Activated CD8-positive, alpha-beta memory T cell treated with anti-CD3 and anti-CD28 coated beads for 4 hours (primary cell): ENCODE measurements around the gene APBB1IP.
A peak's percentile ranks its signal among the peaks of the same experiment; 100 is the strongest.
"Not testable (repeated sequence)": the region's sequence is repeated elsewhere in the genome, so short reads cannot be mapped to it uniquely, and the experiment has no call there.

Experiments used
- DNase-seq, 2 donors: peaks; one replicate each; pipeline ENCODE4 v3.0.0-alpha.2; 2020; ENCODE audit warnings: low read depth in 2 of 2

The APBB1IP gene

DNA sequence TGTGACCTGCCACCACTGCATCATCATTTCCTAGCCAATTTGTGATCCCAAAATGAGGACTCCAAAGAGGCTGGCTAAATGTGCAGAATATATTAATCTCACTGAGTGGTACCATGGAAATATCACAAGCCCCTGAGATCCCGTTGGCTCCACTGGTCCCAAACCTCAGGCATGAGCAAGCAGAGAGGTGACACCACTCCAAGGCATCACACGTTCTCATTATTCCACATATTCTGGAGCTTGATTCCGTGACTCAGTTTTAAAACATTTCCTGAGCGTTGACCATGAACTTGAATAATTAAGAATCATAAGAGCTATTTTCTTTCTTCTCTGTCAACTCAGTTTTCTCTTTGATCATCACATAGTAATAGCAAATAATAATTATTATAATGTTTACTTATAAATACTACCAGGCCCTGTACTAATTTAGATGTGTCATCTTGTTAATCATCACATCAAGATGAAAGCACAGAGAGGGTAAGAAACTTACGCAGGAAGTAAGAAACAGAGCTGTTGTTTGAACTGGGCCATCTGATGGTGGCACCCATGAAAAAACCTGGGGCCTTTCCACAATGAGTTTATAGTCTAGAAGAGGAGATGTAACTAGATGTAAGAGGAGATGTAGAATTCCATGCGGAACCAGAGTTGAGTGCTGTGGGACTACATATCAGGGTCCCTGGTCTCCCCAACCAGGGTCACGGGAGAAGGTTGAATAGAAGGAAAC is 3.5 kb downstream of the APBB1IP start:
- DNase-seq, result no peak

DNA sequence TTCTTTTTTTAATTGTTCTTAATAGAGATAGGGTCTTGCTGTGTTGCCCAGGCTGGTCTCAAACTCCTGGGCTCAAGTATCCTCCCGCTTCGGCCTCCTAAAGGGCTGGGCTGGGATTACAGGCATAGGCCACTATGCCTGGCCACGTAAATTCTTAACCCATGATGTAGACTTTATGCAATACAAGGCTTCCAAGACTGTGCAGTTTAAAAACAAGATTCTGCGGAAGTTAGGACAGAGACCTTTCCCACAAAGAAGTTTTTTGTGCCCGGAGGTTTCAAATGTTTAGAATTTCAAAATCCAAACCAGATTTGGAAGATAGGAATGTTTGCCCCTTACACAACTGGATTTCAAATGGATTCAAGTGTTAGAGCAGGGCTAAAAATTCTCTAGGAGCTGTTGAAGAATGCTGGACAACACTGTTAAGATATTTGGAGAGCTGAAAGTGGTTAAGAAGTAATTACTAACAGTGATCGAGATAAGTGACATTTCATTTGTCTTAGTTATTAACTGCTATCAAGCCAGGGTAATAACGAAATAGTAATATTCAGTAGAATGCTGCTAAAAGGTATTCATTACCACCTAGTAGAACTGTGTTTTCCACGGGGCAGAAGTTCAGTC is 7.4 kb downstream of the APBB1IP start:
- DNase-seq, result no peak

DNA sequence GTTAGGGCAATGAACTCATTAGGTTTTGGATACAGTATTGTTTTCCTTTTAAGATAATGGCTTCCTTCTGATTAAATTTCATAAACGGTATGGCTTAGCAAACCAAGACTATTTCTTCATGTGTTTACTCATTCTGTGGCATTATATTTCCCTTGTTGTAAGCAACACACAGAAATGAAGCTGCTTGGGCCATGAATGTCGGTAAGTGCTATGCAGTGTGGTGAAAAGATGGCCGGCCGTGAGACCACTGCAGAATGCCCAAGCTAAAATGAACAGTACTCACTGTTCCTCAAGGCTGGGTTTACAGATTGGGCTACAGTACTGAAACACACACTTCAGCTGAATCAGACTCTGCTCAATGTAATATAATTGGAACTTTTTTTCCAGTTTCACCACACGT is 8.1 kb downstream of the APBB1IP start:
- DNase-seq, result no peak

DNA sequence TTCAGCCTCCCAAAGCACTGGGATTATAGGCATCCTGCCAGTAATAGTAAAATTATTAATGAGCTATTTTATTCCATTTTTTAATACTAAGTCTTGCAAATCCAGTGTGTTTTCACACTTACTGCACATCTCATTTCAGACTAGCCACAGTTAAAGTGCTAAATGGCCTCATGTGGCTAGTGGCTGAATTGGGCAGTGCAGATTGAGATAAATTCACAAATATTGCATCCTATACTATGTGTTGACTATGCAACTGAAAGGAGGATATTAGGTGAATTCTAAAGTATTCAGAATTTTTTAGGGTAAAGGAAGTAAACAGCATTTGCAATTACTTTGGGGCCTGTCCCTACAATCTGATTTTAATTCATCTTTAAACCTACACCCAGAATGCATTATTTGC is 10.2 kb downstream of the APBB1IP start:
- no peak for DNase-seq

DNA sequence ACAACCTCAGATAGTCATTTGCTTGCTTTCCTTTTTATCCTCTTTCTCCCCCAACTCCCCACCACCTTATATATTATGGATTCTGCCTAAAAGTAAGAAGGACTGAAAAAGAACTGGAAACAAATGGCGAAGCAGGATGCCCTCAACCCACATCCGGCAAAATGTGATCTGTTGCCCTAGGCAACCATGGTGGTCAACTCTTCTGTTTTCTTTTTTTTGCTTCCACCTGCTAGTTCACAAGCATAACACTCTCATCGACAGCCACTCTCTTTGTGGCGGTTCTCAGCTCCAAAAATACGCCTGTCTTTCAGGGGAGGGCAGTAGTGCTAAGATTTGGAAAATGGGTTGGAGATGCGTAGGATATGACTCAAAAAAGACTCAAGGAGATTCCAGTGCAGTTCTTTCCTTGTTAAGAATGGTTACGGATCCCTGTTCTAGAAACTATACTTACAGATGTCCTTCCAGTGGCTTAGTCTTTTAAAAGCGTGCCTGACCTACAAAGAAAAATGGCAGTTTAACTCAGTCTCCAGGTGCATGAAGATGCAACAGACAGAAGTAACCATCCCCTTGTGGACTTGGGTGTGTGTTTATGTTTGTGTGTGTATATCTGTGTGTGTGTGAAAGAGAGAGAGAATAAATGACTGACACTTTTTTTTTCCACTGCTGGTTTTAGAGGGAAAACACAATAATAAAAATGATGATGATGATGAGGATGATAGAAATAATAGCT is 10.7 kb downstream of the APBB1IP start:
- DNase-seq, result peak; percentile 35 to 47

DNA sequence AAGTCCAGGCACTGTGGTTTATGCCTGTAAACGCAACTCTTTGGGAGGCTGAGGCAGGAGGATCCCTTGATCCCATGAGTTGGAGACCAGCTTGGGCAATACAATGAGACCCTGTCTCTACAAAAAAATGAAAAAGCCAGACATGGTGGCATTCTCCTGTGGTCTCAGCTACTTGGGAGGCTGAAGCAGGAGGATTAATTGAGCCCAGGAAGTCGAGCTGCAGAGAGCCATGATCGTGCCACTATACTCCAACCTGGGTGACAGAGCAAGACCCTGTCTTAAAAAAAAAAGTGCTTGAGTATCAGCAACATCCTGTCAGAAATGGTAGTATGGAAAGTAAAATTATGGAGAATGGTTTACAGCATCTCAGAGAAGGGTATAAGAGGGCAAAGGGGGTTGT is 11.6 kb downstream of the APBB1IP start:
- DNase-seq, result no peak

DNA sequence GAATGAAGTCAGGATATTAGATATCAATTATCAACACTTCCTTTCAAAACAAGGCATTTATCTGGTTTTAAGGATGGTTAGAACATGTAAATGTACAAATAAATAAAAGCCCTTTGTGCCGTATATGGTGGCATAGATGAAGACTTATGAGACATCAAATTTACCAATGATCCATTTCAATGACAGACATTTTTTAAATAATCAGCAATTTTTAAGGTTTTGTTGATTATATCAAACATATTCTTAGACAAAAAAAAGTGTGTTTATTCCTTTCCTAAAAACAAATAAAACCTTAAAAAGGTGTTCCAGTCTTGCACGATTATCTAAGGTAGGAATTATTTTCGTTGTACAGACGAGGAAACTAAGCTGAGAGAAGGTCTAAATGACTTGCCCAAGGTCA is 13.8 kb downstream of the APBB1IP start:
- no peak for DNase-seq

DNA sequence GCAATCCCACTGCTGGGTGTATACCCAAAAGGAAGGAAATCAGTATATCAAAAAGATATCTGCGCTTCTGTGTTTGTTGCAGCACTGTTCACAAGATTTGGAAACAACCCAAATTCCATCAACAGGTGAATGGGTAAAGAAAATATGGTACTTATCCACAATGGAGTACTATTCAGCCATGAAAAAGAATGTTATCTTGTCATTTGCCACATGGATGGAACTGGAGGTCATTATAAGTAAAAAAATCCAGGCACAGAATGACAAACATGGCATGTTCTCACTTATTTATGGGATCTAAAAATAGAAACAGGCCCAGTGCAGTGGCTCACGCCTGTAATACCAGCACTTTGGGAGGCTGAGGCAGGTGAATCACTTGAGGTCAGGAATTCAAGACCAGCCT is 15.7 kb downstream of the APBB1IP start:
- DNase-seq, result no peak

DNA sequence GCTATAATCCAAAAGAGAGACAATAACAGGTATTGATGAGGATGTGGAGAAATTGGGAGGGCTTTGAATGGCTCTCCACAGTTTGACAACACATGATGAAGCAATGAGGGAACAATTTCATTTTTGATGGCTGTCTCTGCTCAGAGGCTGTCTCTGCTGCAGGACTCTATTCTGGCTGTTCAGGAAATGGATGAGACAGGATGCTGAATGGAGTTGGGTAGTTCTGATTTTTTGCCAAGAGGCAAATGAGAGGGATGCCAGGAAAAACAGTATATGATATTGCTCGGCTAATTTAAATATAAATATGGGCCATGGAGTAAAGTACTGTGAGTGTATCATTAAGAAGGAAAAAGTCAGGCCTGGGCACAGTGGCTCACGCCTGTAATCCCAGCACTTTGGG is 16.8 kb downstream of the APBB1IP start:
- no peak for DNase-seq

DNA sequence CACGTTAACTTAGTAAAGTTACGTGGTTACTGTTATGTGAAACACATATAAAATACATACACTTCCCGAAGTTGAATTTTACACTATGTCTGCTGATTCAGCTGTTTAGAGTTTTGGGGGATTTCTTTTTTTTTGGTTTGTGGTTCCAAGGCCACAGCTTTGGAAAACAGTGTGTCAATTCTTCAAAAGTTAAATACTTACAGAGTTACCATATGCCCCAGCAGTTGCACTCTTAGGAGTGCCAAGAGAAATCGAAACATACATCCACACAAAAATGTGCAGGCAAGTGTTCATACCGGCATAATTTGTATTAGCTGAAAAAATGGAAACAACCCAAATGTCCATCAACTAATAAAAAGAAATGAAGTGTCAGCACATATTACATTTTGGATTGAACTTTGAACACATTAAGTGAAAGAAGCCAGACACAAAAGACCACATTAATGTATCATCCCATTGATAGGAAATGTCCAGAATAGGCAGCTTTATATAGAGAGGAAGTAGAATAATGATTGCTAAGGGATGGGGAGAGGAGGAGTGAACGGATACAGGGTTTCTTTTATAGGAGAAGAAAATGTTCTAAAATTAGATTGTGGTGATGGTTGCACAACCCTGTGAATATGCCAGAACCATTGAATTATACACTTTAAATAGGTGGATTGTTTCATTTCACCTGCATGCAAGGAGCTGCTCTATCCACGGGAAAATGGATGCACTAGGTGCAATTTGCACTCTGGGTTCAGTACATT is 17.6 kb downstream of the APBB1IP start:
- no peak for DNase-seq

DNA sequence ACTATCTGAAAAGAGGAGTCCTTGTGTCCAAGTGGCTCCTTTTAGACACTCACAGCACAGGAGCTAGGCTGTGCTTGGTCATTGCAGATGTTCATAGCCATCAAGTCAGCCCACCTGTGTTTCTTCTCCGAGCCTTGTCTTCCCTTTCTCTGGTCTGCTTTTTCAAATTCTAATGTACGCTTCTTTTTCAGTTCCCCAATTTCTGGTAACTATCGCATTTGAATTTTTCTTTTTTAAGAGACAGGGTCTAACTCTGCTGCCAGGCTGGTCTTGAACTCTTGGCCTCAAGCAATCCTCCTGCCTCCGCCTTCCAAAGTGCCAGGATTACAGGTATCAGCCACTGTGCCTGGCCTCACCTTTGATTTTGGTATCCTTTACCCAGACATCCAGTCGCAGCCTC is 18.9 kb downstream of the APBB1IP start:
- DNase-seq, result no peak

DNA sequence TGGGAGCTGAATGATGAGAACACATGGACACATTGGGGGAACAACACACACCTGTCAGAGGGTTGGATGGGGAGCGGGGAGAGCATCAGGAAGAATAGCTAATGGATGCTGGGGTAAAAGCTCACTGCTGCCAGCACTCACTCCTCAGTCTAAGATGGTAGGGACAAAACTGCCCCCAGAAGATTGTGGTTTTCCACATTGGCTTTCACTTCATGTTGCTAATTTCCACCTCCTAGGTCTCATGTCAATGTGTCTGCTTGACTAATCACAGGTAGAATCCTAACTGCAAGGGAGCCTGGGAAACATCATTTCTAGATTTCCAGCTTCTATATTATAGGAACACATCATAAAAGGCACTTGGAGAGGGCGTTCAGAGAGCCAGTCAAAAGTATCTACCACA is 22.6 kb downstream of the APBB1IP start:
- DNase-seq, result no peak

DNA sequence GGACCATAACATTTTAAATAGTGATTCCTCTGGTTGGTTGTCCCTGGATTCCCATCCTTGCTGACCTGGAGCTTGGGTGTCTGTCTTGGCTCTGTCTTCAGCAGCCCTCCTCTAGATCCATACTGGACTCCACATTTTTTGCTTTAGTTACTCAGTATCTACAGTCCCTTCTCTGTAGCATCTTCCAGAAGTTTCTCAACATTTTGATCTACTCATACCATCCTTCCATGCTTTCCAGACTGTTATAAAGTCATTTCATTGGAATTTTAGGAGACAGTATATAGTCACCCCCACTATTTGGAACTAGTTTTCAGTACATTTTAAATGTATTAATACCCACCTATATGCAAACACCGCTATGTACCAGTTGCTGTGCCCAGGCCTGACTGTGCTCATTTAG is 25.8 kb downstream of the APBB1IP start:
- no peak for DNase-seq

DNA sequence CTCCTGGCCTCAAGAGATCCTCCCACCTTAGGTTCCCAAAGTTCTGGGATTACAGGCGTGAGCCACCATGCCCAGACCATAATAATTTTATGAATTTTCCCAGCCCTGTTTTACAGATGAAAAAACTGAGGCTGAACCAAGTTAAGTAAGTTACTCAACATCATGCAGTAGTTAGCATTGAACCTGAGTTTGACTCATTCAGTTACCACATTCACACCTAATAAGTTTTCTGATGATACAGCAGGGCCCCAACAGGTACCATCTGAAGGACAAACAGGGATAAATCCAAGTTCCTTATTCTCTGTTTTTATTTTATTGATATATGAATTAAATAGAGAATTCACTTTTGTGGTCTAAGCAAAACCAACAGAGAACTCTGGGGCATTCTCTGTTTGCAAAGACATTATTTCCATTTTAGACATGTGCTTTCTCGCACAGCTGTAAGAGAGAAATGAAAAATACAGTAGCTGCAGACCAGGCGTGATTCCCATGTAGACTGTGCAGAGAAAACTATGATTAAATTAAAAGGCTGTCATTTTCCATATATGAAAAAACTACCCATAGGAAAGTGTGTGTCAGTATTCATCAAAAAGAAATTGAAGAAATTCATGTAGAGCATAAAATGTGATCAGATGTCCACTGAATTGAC is 26.6 kb downstream of the APBB1IP start:
- no peak for DNase-seq

DNA sequence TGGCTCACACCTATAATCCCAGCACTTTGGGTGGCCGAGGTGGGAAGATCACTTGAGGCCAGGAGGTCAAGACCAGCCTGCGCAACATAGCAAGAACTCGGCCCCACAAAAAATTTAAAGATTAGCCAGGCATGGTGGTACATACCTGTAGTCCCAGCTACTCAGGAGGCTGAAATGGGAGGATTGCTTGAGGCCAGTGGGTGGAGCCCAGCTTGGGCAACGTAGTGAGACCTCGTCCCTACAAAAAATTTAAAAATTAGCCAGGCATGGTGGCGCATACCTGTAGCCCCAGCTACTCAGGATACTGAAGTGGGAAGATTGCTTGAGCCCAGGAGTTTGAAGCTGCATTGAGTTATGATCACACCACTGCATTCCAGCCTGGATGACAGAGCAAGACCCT is 28.4 kb downstream of the APBB1IP start:
- not testable (repeated sequence) for DNase-seq

DNA sequence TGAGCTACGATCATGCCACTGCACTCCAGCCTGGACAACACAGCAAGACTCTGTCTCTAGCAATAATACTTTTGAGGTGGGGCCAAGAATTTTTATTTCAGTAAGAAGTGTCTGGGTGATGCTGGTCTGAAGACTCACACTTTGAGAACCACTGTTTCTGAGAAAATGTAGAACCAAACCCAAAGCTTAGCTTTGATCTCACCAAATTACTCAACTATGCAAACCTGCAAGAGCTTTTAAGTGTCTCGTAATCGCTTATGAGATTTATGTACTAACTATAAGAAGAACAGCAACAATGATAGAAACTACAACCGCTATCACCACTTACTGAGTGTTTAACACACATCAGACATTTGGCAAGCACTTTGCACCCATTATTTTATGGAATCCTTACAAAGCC is 29.5 kb downstream of the APBB1IP start:
- DNase-seq, result no peak

DNA sequence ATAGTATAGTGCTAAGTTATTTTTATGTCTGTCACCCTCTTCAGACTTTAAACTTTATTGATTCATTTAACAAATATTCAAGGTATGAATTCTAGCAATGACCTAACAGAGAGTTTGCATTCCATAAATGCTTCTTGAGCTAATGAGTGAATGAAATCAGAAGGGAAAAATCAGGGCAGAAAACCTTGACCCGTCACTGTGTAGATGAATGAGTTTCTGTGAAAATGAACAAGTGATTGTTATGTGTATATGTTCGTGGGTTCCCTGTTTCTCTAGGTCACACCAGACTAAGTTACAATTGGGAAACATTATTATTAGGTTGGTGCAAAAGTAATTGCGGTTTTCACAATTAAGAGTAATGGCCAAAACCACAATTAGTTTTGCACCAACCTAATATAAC is 30.1 kb downstream of the APBB1IP start:
- no peak for DNase-seq

DNA sequence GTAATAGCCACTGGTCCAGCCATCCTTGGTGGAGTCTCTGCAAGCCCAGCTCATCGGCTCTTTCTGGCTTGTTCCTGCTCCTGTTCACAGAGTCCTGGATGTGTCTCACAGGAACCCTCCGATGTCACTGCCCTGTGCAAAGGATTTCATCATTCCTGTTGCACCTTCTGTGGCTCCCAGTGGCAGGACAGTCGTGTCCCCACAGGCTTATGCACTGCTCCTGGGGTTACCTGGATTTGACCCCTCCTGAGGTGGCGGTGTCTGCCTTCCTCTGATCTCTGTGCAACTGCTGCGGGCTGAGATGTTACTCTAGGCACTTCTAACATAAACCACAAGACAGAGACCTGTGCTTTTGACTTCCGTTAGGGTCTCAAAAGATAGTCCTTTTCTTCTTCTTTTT is 30.6 kb downstream of the APBB1IP start:
- no peak for DNase-seq

DNA sequence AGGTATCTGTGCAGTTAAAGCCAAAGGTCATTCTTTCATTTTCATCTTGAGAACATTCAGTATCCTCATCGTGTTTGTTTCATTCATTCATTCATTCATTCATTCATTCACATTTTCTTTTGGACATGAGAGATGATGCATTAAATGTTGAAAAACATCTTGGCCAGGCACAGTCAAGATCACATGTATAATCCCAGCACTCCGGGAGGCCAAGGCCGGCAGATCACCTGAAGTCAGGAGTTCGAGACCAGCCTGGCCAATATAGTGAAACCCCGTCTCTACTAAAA is 34.3 kb downstream of the APBB1IP start:
- DNase-seq, result no peak

DNA sequence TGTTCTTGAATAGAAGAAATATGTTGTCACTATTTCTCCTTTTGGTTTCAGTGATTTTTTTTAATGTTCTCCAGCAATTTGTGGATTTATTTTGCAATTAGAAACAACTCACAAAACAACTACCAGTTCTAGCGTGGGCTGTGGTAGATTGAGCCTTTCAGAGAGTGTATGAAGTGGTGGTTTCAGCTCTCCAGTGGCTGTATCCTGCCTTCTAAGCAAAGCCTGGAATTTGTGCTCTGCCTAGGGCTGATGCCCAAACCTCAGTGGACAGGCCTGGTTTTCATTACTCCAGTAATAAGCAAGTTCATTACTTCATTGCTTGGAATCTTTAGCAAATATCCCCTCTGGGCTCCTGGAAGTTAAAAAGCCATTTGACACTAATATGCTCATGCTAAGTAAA is 35.9 kb downstream of the APBB1IP start:
- DNase-seq, result no peak

DNA sequence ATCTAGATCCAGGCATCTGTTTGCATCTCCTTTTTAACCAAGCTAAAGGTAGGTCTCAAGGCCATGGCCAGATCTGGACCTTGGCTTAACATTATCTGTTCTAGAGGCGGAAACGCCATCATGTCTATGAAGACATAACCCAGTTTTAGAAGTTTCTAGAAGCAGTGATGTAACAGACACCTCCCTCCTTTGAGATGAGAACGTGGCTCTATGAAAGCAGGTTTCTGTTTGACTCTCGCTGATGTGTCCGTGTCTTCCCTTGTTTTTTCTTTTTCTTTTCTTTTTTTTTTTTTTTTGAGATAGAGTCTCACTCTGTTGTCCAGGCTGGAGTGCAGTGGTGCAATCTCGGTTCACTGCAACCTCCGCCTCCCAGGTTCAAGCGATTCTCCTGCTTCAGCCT is 36.7 kb downstream of the APBB1IP start:
- DNase-seq, result not testable (repeated sequence)

DNA sequence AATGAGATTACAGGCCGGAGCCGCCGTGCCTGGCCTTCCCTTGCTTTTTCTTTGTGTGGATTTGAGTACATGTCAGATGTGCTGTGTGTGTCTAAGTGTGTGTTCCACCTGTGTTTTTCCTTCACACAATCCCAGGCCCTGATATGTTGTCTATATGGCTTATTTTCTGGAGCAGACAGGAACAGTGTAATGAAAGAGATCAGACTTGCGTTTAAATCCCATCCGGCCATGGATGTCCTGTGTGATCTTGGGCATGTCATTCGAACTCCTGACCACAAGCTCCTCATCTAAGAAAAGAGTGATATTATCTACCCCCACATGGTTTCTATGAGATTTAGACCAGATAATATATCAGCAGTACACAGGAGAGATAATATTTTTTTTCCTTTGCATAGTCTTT is 37.2 kb downstream of the APBB1IP start:
- no peak for DNase-seq
